ENCODE data around the gene ZNF576. TPM values are rescaled to one million over a fixed set of nuclear protein-coding genes. Genes with fewer than 3 reads are reported as not detected.

ZNF576 gene
- total RNA-seq, 1 donor from 2014 or later = 12.6 TPM

DNA sequence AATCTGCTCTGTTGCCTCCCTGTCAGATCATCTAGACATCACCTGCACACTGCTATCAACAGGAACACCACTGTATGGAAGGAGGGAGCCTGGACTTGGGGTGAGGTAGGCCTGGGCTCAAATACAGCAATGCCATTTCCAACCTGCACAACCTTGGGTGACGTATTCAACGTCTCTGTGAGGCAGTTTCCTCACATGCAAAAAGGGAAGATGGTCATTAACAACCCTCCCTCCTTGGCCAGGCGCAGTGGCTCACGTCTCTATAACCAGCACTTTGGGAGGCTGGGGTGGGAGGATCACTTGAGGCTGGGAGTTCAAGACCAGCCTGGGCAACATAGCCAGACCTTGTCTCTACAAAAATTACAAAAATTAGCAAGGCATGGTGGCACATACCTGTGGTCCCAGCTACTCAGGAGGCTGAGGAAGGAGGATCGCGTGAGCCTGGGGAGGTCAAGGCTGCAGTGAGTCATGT is 34.1 kb upstream of the ZNF576 start:
- H3K9me3 Mint-ChIP-seq = no peaks in the 10 kb centered on the region

DNA sequence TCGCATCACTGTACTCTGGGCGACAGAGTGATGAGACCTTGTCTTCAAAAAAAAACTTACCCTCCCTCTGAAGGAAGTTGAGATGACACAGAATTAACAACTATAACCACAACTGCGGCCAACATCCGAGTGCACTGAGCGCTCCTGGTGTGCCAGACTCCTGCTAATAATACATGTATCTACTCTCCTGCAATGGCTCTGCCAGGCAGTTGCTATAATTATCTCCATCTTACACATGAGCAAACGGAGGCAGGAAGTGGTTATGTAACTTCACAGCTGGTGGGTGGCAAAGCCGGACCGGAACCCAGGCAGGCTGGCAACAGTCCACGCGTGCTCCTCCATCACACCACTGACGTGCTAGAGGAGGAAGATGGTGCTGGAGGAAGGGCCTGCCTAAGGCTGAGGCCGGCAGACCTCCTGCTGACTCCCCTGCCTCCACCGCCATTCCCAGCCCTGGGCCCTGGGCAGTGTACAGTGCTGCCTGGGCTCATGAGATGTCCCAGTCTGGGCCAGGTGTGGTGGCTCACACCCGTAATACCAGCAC is 33.6 kb upstream of the ZNF576 start:
- H3K27ac Mint-ChIP-seq = no peak overlapping the region
- H3K9me3 Mint-ChIP-seq = no peaks in the 10 kb centered on the region
- TF ChIP-seq, protein P1, sequence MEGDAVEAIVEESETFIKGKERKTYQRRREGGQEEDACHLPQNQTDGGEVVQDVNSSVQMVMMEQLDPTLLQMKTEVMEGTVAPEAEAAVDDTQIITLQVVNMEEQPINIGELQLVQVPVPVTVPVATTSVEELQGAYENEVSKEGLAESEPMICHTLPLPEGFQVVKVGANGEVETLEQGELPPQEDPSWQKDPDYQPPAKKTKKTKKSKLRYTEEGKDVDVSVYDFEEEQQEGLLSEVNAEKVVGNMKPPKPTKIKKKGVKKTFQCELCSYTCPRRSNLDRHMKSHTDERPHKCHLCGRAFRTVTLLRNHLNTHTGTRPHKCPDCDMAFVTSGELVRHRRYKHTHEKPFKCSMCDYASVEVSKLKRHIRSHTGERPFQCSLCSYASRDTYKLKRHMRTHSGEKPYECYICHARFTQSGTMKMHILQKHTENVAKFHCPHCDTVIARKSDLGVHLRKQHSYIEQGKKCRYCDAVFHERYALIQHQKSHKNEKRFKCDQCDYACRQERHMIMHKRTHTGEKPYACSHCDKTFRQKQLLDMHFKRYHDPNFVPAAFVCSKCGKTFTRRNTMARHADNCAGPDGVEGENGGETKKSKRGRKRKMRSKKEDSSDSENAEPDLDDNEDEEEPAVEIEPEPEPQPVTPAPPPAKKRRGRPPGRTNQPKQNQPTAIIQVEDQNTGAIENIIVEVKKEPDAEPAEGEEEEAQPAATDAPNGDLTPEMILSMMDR (IDR thresholded peaks at IDR 0.05; ENCODE audit: unreplicated experiment) = no peak
- H3K4me3 Mint-ChIP-seq = no peak overlapping the region
- H3K27me3 Mint-ChIP-seq (ENCODE audit: low read depth) = no peaks in the 10 kb centered on the region
- DNase-seq (ENCODE audit: low spot score in 2 of 2, unreplicated experiment in 2 of 2) = no peak
- H3K4me1 Mint-ChIP-seq = no peaks in the 10 kb centered on the region
- H3K36me3 Mint-ChIP-seq = peaks cover 25% of the 10 kb centered on the region

More for the DNA sequence above, 34.1 kb upstream of the ZNF576 start:
- TF ChIP-seq, protein P1 (IDR thresholded peaks at IDR 0.05; ENCODE audit: unreplicated experiment) = no peak
- no peak overlapping the region for H3K27ac Mint-ChIP-seq
- no peak for DNase-seq (ENCODE audit: low spot score in 2 of 2, unreplicated experiment in 2 of 2)
- H3K4me3 Mint-ChIP-seq = no peak overlapping the region
- peaks cover 28% of the 10 kb centered on the region for H3K36me3 Mint-ChIP-seq
- no peaks in the 10 kb centered on the region for H3K27me3 Mint-ChIP-seq (ENCODE audit: low read depth)
- no peaks in the 10 kb centered on the region for H3K4me1 Mint-ChIP-seq

DNA sequence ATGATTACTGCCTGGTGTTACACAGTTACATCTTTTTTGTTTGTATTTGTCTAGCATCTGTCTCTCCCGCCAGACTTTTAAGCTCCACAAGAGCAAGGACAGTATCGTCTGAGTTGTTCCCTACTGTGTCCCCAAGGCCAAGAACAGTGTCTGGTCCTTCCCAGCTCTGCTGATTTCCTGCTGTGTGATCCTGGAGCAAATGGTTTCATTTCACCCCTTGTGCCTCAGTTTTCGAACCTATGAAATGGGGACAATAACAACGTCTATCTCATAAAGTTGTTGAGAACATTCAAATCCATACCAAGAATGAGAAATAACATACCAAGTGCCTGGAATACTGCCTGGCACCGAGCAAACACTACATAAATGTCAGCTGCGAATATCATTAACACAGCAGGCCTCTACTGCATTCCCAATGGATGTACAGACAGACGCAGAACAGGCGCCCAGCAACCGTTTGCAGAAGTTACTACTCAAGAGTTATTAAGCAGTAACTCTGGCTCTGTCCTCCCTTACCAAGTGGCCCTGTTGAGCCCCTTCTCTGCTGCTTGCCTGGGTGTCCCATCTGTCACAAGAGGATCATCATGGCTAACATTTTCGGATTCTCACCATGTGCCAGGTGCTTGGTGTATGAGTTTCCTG is 32.5 kb upstream of the ZNF576 start:
- no peak for DNase-seq (ENCODE audit: low spot score in 2 of 2, unreplicated experiment in 2 of 2)
- Mint-ChIP-seq H3K27me3 (ENCODE audit: low read depth) (no peaks in the 10 kb centered on the region), H3K27ac (no peak overlapping the region), H3K36me3 (peaks cover 23% of the 10 kb centered on the region), H3K4me1 (no peaks in the 10 kb centered on the region), H3K4me3 (no peak overlapping the region), H3K9me3 (no peaks in the 10 kb centered on the region)
- TF ChIP-seq, protein P1 (IDR thresholded peaks at IDR 0.05; ENCODE audit: unreplicated experiment) = no peak

DNA sequence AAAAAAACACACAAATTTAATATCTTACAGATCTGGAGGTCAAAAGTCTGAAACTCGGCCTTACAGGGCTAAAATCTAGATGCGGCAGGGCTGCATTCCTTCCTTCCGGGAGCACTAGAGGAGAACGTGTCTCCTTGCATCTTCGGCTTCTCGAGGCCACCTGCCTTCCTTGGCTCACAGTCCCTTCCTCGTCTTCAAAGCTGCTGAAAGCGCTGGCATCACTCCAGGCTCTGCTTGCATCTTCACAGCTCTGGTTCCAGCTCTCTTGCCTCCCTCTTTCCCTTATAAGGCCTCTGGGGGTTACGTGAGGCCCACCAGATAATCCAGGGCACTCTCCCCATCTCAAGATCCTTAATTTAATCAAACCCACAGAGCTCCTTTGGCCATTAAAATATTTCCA is 31.6 kb upstream of the ZNF576 start:
- TF ChIP-seq, protein P1 (IDR thresholded peaks at IDR 0.05; ENCODE audit: unreplicated experiment) = no peak
- DNase-seq (ENCODE audit: low spot score in 2 of 2, unreplicated experiment in 2 of 2) = no peak
- Mint-ChIP-seq H3K27ac (peak overlapping the region; percentile 44), H3K9me3 (no peaks in the 10 kb centered on the region), H3K4me1 (no peaks in the 10 kb centered on the region), H3K36me3 (peaks cover 22% of the 10 kb centered on the region), H3K27me3 (ENCODE audit: low read depth) (no peaks in the 10 kb centered on the region), H3K4me3 (no peak overlapping the region)

DNA sequence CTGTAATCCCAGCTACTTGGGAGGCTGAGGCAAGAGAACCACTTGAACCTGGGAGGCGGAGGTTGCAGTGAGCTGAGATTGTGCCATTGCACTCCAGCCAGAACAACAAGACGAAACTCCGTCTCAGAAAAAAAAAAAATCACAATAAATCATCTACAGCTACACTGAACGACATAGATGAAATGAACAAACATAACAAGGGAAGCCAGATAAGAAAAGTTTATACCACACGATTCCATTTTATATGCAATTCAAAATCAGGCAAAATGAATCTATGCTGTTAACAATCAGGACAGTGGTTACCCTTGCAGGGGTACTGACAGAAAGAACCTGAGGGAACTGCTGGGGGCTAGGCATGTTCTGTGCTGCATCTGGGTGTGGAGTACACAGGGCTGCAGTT is 26.7 kb upstream of the ZNF576 start:
- no peak overlapping the region for H3K4me3 Mint-ChIP-seq
- no peak for DNase-seq (ENCODE audit: low spot score in 2 of 2, unreplicated experiment in 2 of 2)
- H3K36me3 Mint-ChIP-seq = peaks cover 8% of the 10 kb centered on the region
- peak overlapping the region; percentile 56 for H3K27ac Mint-ChIP-seq
- no peaks in the 10 kb centered on the region for H3K27me3 Mint-ChIP-seq (ENCODE audit: low read depth)
- H3K9me3 Mint-ChIP-seq = no peaks in the 10 kb centered on the region
- TF ChIP-seq, protein P1 (IDR thresholded peaks at IDR 0.05; ENCODE audit: unreplicated experiment) = no peak
- no peaks in the 10 kb centered on the region for H3K4me1 Mint-ChIP-seq
